ENCODE measurements around the gene RALGAPA2. TPM values are rescaled to one million over a fixed set of nuclear protein-coding genes. Genes with fewer than 3 reads are reported as not detected.

The RALGAPA2 gene
- total and polyA plus RNA-seq, 2 experiments from 2014 or later, result 14.5 to 35.5 TPM

GRCh38 chr20:20391766-20392165, 320.7 kb downstream of the RALGAPA2 start:
- H3K9me3 ChIP-seq (ENCODE audit: low read depth), result no peaks in the 10 kb centered on the region
- no peak for DNase-seq (ENCODE audit: low read depth in 1 of 2, low spot score in 1 of 2)
- H3K4me3 ChIP-seq, result no peak overlapping the region
- no peak overlapping the region for H3K27ac ChIP-seq
- no peaks in the 10 kb centered on the region for H3K4me1 ChIP-seq (ENCODE audit: low read depth)
- TF ChIP-seq, protein P1, sequence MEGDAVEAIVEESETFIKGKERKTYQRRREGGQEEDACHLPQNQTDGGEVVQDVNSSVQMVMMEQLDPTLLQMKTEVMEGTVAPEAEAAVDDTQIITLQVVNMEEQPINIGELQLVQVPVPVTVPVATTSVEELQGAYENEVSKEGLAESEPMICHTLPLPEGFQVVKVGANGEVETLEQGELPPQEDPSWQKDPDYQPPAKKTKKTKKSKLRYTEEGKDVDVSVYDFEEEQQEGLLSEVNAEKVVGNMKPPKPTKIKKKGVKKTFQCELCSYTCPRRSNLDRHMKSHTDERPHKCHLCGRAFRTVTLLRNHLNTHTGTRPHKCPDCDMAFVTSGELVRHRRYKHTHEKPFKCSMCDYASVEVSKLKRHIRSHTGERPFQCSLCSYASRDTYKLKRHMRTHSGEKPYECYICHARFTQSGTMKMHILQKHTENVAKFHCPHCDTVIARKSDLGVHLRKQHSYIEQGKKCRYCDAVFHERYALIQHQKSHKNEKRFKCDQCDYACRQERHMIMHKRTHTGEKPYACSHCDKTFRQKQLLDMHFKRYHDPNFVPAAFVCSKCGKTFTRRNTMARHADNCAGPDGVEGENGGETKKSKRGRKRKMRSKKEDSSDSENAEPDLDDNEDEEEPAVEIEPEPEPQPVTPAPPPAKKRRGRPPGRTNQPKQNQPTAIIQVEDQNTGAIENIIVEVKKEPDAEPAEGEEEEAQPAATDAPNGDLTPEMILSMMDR (IDR thresholded peaks at IDR 0.05; ENCODE audit: low read depth, low read length), result no peak
- H3K36me3 ChIP-seq, result no peaks in the 10 kb centered on the region
- no peaks in the 10 kb centered on the region for H3K27me3 ChIP-seq

- no peak overlapping the region for H3K27ac ChIP-seq
- DNase-seq (ENCODE audit: low read depth in 1 of 2, low spot score in 1 of 2), result no peak
- no peak overlapping the region for H3K4me3 ChIP-seq
- H3K4me1 ChIP-seq (ENCODE audit: low read depth), result no peaks in the 10 kb centered on the region
- no peaks in the 10 kb centered on the region for H3K27me3 ChIP-seq
- no peaks in the 10 kb centered on the region for H3K9me3 ChIP-seq (ENCODE audit: low read depth)
- TF ChIP-seq, protein P1 (IDR thresholded peaks at IDR 0.05; ENCODE audit: low read depth, low read length), result no peak
- no peaks in the 10 kb centered on the region for H3K36me3 ChIP-seq
These were observed 321.3 kb downstream of the RALGAPA2 start for GRCh38 chr20:20391115-20391514.

DNA sequence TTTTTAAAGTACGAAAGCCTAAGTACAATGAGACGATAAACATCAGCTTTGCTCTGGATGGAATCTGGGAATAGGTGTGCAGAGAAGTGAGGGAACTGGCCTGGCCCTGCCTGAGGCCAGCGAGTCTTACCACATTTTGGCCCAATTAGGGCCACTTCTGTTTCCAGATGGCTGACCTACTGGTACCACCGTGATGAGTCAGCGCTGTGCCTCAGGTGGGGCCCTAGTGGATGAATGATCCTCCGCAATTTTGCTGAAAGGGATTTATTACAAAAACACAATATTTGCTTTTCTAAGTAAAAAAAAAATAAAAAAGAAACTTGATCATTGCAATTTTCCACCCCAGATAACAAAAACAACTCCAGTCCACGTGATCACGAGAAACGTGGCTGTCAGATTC, 322.1 kb downstream of the RALGAPA2 start:
- no peaks in the 10 kb centered on the region for H3K27me3 ChIP-seq
- no peaks in the 10 kb centered on the region for H3K9me3 ChIP-seq (ENCODE audit: low read depth)
- H3K27ac ChIP-seq, result no peak overlapping the region
- H3K36me3 ChIP-seq, result no peaks in the 10 kb centered on the region
- TF ChIP-seq, protein P1 (IDR thresholded peaks at IDR 0.05; ENCODE audit: low read depth, low read length), result no peak
- no peaks in the 10 kb centered on the region for H3K4me1 ChIP-seq (ENCODE audit: low read depth)
- no peak for DNase-seq (ENCODE audit: low read depth in 1 of 2, low spot score in 1 of 2)
- no peak overlapping the region for H3K4me3 ChIP-seq

- Histone ChIP-seq H3K27me3 (no peaks in the 10 kb centered on the region), H3K27ac (no peak overlapping the region), H3K4me1 (ENCODE audit: low read depth) (no peaks in the 10 kb centered on the region), H3K4me3 (no peak overlapping the region), H3K36me3 (no peaks in the 10 kb centered on the region), H3K9me3 (ENCODE audit: low read depth) (no peaks in the 10 kb centered on the region)
- TF ChIP-seq, protein P1 (IDR thresholded peaks at IDR 0.05; ENCODE audit: low read depth, low read length), result no peak
- DNase-seq (ENCODE audit: low read depth in 1 of 2, low spot score in 1 of 2), result no peak
These were observed 326.3 kb downstream of the RALGAPA2 start for GRCh38 chr20:20386192-20386591.

DNA sequence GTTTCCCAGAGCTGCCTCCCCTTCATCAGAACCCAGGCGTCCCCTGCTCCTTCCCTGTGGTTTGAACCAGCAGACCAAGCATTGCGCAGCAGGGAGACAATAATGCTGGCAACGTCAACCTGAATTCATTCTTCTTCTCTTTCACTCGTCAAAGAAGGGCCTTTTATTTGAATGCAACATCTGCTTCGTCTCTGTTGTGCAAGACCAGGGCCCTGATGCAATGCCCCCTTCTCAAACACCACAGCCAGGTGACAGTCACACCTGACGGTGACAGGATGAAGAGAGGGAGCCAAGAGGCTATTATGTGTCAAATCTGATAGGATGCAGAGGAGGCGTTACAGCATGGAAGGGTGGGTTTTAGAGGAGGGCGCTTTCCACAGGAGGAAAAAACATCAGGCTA, 336.6 kb downstream of the RALGAPA2 start:
- Histone ChIP-seq H3K9me3 (ENCODE audit: low read depth) (no peaks in the 10 kb centered on the region), H3K27me3 (peaks cover 62% of the 10 kb centered on the region), H3K36me3 (no peaks in the 10 kb centered on the region), H3K27ac (no peak overlapping the region), H3K4me1 (ENCODE audit: low read depth) (no peaks in the 10 kb centered on the region), H3K4me3 (no peak overlapping the region)
- TF ChIP-seq, protein P1 (IDR thresholded peaks at IDR 0.05; ENCODE audit: low read depth, low read length), result no peak
- no peak for DNase-seq (ENCODE audit: low read depth in 1 of 2, low spot score in 1 of 2)

DNA sequence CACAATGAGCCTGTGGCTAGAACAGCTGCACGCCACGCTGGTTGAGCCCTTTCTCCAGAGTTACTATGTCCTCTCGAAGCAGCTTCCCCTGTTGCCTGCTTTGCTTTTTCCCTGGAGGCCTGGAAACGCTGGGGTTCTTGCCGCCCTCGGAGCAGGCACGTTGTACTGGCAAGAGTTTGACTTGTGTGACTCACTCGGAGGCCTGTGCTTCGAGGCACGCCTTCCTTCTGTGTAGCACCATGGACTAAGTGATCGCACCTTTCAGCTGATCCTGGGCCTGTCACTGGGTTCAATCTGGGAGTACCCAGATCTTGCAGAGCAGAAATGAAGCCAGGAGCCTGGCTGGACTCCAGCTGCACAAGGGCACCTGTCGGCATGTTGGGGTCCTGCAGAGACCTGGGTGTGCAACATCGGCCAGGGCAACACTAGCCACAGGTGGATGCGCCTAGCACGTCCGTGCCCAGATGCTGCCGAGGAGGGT, 339.3 kb downstream of the RALGAPA2 start:
- peaks cover 89% of the 10 kb centered on the region for H3K27me3 ChIP-seq
- H3K9me3 ChIP-seq (ENCODE audit: low read depth), result no peaks in the 10 kb centered on the region
- H3K27ac ChIP-seq, result no peak overlapping the region
- TF ChIP-seq, protein P1 (IDR thresholded peaks at IDR 0.05; ENCODE audit: low read depth, low read length), result no peak
- no peaks in the 10 kb centered on the region for H3K36me3 ChIP-seq
- no peak overlapping the region for H3K4me3 ChIP-seq
- H3K4me1 ChIP-seq (ENCODE audit: low read depth), result no peaks in the 10 kb centered on the region
- peak in 1 of 2 donors; percentile 36 for DNase-seq (ENCODE audit: low read depth in 1 of 2, low spot score in 1 of 2)
